Right atrium auricular region (tissue), 2 donors: ENCODE data around the gene RFC4. TPM values are rescaled to one million over a fixed set of nuclear protein-coding genes. Genes with fewer than 3 reads are reported as not detected.
"Not testable (repeated sequence)": the region's sequence is repeated elsewhere in the genome, so short reads cannot be mapped to it uniquely, and the experiment has no call there.

Experiments
- DNase-seq: peaks from one replicate; pipeline ENCODE4 v3.0.0-alpha.2; 2019; ENCODE audit warnings: low spot score
- H3K27ac ChIP-seq, 2 donors: fragments of 200-600 bp; sonication (generic); 1 replicate in 1 of 2; 2 replicates in 1 of 2; pipeline ENCODE4 v1.5.1; 2016 to 2019
- H3K27me3 ChIP-seq, 2 donors: fragments of 200-600 bp; sonication (generic); one replicate each; pipeline versions ENCODE4 v1.5.1 to v1.6.0; 2017 to 2019
- H3K36me3 ChIP-seq: fragments of 200-600 bp; sonication (generic); one replicate; pipeline ENCODE4 v1.5.1; 2016
- H3K4me1 ChIP-seq, 2 donors: fragments of 200-600 bp; sonication (generic); one replicate each; pipeline versions ENCODE4 v1.5.1 to v1.6.0; 2017 to 2019
- H3K4me3 ChIP-seq, 2 donors: fragments of 200-600 bp; sonication (generic); 1 replicate in 1 of 2; 2 replicates in 1 of 2; pipeline ENCODE4 v1.5.1; 2017 to 2019; ENCODE audit warnings: mild to moderate bottlenecking in 1 of 2, moderate library complexity in 1 of 2
- H3K9me3 ChIP-seq, 2 donors: fragments of 200-600 bp; sonication (generic); one replicate each; pipeline ENCODE4 v1.5.1; 2019
- total RNA-seq, 2 donors: library from RNA; depleted of rRNA; stranded (reverse); fragments of >200 nt; gene quantifications; one replicate each; pipeline ENCODE4 v1.1.0, GENCODE V29; 2016
- TF ChIP-seq, protein P1 (sequence below), 2 donors: fragments of 200-600 bp; sonication (generic); IDR thresholded peaks; one replicate each; pipeline ENCODE4 v1.5.1; 2019; ENCODE audit warnings: antibody characterized with exemption in 2 of 2

RFC4 gene
- total RNA-seq, 2 donors from 2014 or later = 7.2 to 8.9 TPM

- TF ChIP-seq, protein P1, sequence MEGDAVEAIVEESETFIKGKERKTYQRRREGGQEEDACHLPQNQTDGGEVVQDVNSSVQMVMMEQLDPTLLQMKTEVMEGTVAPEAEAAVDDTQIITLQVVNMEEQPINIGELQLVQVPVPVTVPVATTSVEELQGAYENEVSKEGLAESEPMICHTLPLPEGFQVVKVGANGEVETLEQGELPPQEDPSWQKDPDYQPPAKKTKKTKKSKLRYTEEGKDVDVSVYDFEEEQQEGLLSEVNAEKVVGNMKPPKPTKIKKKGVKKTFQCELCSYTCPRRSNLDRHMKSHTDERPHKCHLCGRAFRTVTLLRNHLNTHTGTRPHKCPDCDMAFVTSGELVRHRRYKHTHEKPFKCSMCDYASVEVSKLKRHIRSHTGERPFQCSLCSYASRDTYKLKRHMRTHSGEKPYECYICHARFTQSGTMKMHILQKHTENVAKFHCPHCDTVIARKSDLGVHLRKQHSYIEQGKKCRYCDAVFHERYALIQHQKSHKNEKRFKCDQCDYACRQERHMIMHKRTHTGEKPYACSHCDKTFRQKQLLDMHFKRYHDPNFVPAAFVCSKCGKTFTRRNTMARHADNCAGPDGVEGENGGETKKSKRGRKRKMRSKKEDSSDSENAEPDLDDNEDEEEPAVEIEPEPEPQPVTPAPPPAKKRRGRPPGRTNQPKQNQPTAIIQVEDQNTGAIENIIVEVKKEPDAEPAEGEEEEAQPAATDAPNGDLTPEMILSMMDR (IDR thresholded peaks at IDR 0.05) = peak; percentile 57 to 71
- H3K27me3 ChIP-seq = no peaks in the 10 kb centered on the region
- no peak for DNase-seq
- no peaks in the 10 kb centered on the region for H3K36me3 ChIP-seq
- no peaks in the 10 kb centered on the region for H3K9me3 ChIP-seq
- no peak overlapping the region for H3K27ac ChIP-seq
- peaks cover 0 to 17% of the 10 kb centered on the region in 2 donors for H3K4me1 ChIP-seq
- H3K4me3 ChIP-seq = no peak overlapping the region
These were observed 15.4 kb upstream of the RFC4 start for GRCh38 chr3:186821429-186822387.

GRCh38 chr3:186818956-186819355, 12.7 kb upstream of the RFC4 start:
- Histone ChIP-seq H3K4me3 (no peak overlapping the region), H3K36me3 (no peaks in the 10 kb centered on the region), H3K9me3 (no peaks in the 10 kb centered on the region), H3K27me3 (no peaks in the 10 kb centered on the region), H3K27ac (no peak overlapping the region), H3K4me1 (no peaks in the 10 kb centered on the region)
- TF ChIP-seq, protein P1 (IDR thresholded peaks at IDR 0.05) = no peak
- no peak for DNase-seq

DNA sequence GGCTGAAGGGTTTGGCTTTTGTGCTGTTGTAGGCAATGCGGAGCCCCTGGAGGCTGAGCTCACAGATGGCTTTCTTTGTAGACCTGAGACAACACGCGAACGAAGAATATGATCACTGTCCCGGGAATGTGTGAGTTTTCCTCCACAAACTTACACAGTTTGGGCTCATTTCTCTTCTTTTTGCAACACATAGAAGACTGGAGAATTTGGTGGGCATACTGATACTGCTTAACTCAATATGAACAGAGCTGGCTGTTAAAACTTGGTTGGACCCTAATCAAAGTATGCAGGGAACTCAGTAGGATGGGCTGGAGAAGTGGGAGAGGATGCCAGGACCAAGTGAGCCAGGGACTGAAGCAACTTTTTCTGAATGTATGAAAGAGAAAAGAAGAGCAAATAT, 12.2 kb upstream of the RFC4 start:
- no peaks in the 10 kb centered on the region for H3K4me1 ChIP-seq
- no peaks in the 10 kb centered on the region for H3K27me3 ChIP-seq
- no peak for DNase-seq
- no peaks in the 10 kb centered on the region for H3K9me3 ChIP-seq
- no peak overlapping the region for H3K4me3 ChIP-seq
- no peak overlapping the region for H3K27ac ChIP-seq
- no peaks in the 10 kb centered on the region for H3K36me3 ChIP-seq
- TF ChIP-seq, protein P1 (IDR thresholded peaks at IDR 0.05) = no peak

- Histone ChIP-seq H3K9me3 (no peaks in the 10 kb centered on the region), H3K27me3 (no peaks in the 10 kb centered on the region), H3K27ac (no peak overlapping the region), H3K4me1 (no peaks in the 10 kb centered on the region), H3K36me3 (no peaks in the 10 kb centered on the region), H3K4me3 (no peak overlapping the region)
- TF ChIP-seq, protein P1 (IDR thresholded peaks at IDR 0.05) = no peak
- no peak for DNase-seq
These were observed 9.2 kb upstream of the RFC4 start for GRCh38 chr3:186815435-186815834.

DNA sequence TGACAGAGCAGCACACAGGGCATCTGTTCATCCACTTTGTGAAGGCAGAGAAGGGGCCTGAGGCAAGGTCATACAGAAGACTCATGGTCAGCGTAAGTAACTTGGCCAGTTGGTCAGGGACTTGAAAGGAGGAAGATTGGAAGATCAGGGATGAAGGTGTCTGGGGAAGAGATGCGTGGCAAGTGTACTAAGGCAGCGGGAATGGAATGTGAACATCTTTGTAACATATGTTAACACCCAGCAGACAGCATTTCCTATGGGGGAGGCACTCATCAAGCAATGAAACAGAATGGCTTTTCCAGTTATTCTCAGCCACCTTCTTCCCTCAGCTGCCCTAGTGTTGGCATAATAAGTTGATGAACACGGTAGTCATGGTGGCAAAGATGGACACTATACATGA, 7.8 kb upstream of the RFC4 start:
- no peak for DNase-seq
- TF ChIP-seq, protein P1 (IDR thresholded peaks at IDR 0.05) = no peak
- Histone ChIP-seq H3K9me3 (no peaks in the 10 kb centered on the region), H3K4me1 (no peaks in the 10 kb centered on the region), H3K4me3 (no peak overlapping the region), H3K27ac (no peak overlapping the region), H3K36me3 (no peaks in the 10 kb centered on the region), H3K27me3 (no peaks in the 10 kb centered on the region)

GRCh38 chr3:186811313-186811712, 5.0 kb upstream of the RFC4 start:
- not testable (repeated sequence) for H3K27ac ChIP-seq, H3K36me3 ChIP-seq, DNase-seq, H3K9me3 ChIP-seq, H3K27me3 ChIP-seq, H3K4me3 ChIP-seq, H3K4me1 ChIP-seq
